Activated T-cell treated with anti-CD3 and anti-CD28 coated beads, Interleukin-2, amount 50 U/mL, for 4 hours (primary cell): Measurements from ENCODE around the gene ZNF688. TPM values are rescaled to one million over a fixed set of nuclear protein-coding genes. Genes with fewer than 3 reads are reported as not detected.

Experiments used
- ATAC-seq, 2 donors: fragments of 200-7000 bp; cut with Tn5 transposase; one replicate each; pipeline ENCODE4 v1.10.0; 2021
- DNase-seq: peaks from one replicate; pipeline ENCODE4 v3.0.0-alpha.2; 2020
- H3K27me3 Mint-ChIP-seq: one replicate; pipeline ENCODE4 v1.8.0; 2021; ENCODE audit warnings: low read depth, mixed read lengths
- H3K36me3 Mint-ChIP-seq: one replicate; pipeline ENCODE4 v1.8.0; 2022; ENCODE audit warnings: mixed read lengths; ENCODE audit not compliant: insufficient read depth
- H3K4me1 Mint-ChIP-seq: one replicate; pipeline ENCODE4 v1.8.0; 2021; ENCODE audit warnings: low read depth, mixed read lengths
- H3K4me3 Mint-ChIP-seq: one replicate; pipeline ENCODE4 v1.8.0; 2021; ENCODE audit warnings: mild to moderate bottlenecking, moderate library complexity, mixed read lengths
- H3K9me3 Mint-ChIP-seq: one replicate; pipeline ENCODE4 v1.8.0; 2021; ENCODE audit warnings: mixed read lengths
- total RNA-seq, 3 donors: library from RNA; stranded (reverse); gene quantifications; one replicate each; pipeline ENCODE4 v1.2.1, GENCODE V29; 2021

ZNF688 gene
- total RNA-seq, 3 donors from 2014 or later = 5.6 to 8.1 (median 7.4) TPM

DNA sequence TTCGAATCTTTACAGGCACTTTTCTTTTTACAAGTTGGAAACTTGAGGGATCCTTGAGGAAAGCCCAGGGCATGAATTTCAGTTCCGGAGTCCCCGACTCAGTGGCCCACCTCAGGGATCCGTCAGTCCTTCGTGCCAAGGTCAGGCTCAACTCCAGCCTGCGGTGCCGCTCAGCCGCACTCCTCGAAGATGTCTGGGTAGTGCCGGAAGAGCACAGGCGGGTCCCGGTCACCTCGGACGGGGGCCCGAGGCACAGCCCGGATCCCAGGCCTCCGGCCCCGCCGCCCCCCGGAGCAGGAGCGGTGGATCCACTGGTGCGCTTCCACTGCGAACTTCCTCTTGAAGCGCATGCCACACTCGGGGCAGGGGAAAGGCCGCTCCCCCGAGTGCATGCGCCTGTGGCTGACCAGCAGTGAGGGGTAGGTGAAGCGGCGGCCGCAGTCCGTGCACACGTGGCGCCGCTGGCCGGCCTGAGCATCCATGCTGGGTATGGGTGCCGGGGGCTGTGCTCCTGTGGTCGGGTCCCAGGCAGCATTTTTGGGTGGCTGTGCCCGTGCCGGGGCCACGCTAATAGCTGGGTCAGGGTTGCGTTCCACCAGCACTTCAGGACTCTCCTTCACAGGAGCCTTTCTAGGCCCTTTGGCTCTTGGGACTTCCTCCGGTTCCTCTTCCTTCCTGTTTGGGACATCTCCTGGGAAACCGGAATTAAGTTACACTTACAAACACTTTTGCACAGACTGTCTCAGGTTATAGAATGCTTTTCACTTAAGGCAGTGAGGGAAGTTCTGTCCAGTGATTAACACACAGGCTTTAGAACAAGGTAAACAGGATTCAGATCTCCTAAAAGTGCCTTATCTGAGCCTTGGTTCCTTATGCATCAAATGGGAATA lies 1.5 kb downstream of the ZNF688 start:
- Mint-ChIP-seq H3K36me3 (no peaks in the 10 kb centered on the region), H3K4me3 (peak overlapping the region; percentile 29), H3K4me1 (peaks cover 43% of the 10 kb centered on the region), H3K9me3 (no peaks in the 10 kb centered on the region), H3K27me3 (no peaks in the 10 kb centered on the region)
- ATAC-seq = no peak
- DNase-seq = no peak

DNA sequence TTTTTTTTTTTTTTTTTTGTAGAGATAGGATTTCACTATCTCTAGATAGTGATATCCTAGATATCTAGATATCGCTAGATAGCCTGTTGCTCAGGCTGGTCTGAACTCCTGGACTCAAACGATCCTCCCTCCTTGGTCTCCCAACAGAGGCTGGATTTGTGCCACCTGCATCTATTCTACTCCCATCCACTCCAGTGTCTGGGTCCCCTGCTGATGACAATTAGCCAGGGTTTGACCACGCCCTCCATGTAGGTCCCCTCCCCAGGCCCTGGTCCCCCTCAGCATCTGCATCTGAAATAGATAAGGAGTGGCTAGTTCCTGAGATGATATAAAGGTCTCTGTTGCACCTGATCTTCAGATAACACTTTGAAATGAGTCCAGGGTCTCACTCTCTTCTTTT lies 2.2 kb downstream of the ZNF688 start:
- ATAC-seq (no peak), DNase-seq (no peak)
- no peak overlapping the region for H3K4me3 Mint-ChIP-seq
- no peaks in the 10 kb centered on the region for H3K36me3 Mint-ChIP-seq
- H3K4me1 Mint-ChIP-seq = peaks cover 43% of the 10 kb centered on the region
- H3K9me3 Mint-ChIP-seq = no peaks in the 10 kb centered on the region
- H3K27me3 Mint-ChIP-seq = no peaks in the 10 kb centered on the region

DNA sequence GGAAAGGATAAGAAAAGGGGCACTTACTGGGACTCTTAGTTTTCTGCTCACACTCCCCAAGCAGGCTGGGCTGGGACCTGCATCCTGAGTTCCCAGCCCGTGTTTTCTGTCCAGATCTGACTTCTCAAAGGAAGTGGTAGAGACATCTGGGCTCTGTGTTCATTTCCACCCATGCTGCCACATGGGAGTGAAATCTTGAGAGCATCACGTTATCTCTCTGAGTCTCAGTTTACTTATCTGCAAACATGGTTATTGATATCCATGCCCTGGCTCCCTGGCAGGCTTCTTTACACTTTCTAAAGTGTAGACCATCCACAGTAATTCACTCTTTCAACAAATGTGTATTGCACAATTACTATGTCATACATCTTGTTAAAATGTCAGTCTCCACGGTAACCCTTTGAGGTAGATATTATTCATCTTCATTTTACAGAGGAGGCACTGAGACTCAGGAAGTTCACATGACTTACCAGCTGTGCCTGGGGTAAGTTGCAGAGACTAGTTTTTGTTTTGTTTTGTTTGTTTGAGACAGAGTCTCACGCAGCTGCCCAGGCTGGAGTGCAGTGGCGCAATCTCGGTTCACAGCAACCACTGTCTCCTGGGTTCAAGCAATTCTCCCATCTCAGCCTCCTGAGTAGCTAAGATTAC lies 3.4 kb downstream of the ZNF688 start:
- DNase-seq = peak; percentile 32
- H3K4me3 Mint-ChIP-seq = peak overlapping the region; percentile 70
- peaks cover 39% of the 10 kb centered on the region for H3K4me1 Mint-ChIP-seq
- no peaks in the 10 kb centered on the region for H3K36me3 Mint-ChIP-seq
- no peaks in the 10 kb centered on the region for H3K9me3 Mint-ChIP-seq
- ATAC-seq = peak; percentile 36 to 47
- no peaks in the 10 kb centered on the region for H3K27me3 Mint-ChIP-seq

DNA sequence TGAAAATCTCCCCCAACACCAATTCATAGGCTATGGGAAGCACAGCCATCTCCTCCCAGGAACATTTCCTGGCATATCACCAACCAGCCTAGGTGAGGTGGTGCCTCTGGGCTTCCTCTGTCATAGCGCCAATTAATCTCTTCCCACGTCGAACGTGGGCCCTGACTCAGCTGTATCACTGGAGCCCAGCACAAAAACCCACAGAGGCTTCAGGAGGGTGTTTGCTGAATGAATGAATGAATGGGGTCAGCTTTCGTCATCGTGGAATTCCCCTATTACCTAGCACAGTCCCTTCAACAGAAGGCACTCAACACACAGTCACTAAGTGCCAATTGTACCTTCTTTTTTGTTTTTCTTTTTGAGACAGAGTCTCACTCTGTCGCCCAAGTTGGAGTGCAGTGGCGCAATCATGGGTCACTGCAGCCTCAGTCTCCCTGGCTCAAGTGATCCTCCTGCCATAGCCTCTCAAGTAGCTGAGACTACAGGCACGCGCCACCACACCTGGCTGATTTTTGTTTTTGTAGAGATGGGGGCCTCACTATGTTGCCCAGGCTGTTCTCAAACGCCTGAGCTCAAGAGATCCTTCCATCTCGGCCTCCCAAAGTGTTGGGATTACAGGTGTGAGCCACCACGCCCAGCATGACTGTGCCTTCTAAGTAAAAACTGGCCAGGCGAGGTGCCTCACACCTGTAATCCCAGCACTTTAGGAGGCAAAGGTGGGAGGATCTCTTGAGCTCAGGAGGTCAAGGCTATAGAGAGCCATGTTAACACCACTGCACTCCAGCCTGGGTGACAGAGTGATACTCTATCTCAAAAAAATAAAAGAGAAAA lies 4.1 kb downstream of the ZNF688 start:
- H3K4me3 Mint-ChIP-seq = peak overlapping the region; percentile 70
- peak; percentile 62 for DNase-seq
- H3K36me3 Mint-ChIP-seq = no peaks in the 10 kb centered on the region
- no peaks in the 10 kb centered on the region for H3K9me3 Mint-ChIP-seq
- H3K27me3 Mint-ChIP-seq = no peaks in the 10 kb centered on the region
- H3K4me1 Mint-ChIP-seq = peaks cover 39% of the 10 kb centered on the region
- ATAC-seq = peak; percentile 44 to 47

DNA sequence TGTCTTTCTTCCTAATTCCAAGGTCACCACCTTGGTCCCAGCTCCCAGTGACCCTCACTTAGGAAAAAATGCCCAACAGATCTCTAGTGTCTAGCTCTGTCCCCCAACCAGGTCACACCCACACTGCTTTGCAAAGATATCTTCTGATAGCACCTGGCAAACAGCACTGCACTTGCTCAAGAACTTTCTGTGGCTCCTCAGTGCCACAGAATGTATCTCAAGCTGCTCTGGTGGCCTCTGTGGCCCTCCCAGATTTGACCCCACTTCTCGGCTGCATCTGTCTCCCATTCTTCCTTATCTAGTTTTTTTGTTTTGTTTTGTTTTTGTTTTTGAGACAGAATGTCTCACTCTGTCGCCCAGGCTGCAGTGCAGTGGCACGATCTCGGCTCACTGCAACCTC lies 5.0 kb downstream of the ZNF688 start:
- no peak for DNase-seq
- Mint-ChIP-seq H3K27me3 (no peaks in the 10 kb centered on the region), H3K9me3 (no peaks in the 10 kb centered on the region), H3K36me3 (no peaks in the 10 kb centered on the region), H3K4me3 (no peak overlapping the region), H3K4me1 (peaks cover 36% of the 10 kb centered on the region)
- ATAC-seq = no peak

DNA sequence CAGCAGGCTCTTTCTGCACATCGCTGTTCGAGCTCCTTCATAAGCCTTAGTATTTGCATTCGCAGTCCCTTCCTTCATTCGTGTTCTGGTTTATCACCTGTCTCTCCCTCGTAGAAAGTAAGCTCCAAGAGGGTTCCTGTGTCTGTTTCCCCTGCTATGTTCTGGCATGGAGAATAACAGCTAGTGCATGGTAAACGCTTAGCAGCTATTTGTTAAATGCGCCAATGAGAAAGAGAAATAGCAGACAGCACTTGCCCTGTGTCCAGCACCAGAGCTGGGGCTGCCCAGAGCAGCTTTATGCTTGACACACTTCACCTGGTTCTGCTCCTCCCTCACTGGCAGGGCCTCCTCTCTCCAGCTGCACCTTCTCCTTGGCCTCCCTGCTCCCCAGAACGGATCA lies 5.5 kb downstream of the ZNF688 start:
- H3K36me3 Mint-ChIP-seq = no peaks in the 10 kb centered on the region
- no peak for DNase-seq

DNA sequence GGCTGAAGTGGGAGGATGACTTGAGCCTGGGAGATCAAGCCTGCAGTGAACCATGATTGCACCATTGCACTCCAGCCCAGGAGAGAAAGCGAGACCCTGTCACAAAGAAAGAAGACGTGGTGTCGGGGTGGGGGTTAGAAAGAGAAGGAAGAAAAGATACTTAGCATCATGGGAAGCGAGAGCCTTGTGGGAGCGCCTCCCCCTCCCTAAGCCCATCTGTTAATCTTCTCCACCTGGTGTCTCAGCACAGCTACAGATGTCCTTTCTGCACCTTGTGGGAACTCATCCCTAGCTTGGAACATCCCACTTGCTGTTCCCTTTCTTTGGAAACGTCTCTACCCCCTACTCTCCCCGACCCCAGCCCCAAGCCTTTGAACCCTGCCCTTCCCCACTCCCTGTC lies 6.0 kb downstream of the ZNF688 start:
- no peak for DNase-seq
- Mint-ChIP-seq H3K36me3 (no peaks in the 10 kb centered on the region), H3K9me3 (no peaks in the 10 kb centered on the region), H3K4me3 (no peak overlapping the region), H3K27me3 (no peaks in the 10 kb centered on the region), H3K4me1 (peaks cover 37% of the 10 kb centered on the region)
- no peak for ATAC-seq

More for the DNA sequence above, 5.5 kb downstream of the ZNF688 start:
- no peaks in the 10 kb centered on the region for H3K9me3 Mint-ChIP-seq
- peaks cover 38% of the 10 kb centered on the region for H3K4me1 Mint-ChIP-seq
- no peak for ATAC-seq
- H3K4me3 Mint-ChIP-seq = no peak overlapping the region
- H3K27me3 Mint-ChIP-seq = no peaks in the 10 kb centered on the region

DNA sequence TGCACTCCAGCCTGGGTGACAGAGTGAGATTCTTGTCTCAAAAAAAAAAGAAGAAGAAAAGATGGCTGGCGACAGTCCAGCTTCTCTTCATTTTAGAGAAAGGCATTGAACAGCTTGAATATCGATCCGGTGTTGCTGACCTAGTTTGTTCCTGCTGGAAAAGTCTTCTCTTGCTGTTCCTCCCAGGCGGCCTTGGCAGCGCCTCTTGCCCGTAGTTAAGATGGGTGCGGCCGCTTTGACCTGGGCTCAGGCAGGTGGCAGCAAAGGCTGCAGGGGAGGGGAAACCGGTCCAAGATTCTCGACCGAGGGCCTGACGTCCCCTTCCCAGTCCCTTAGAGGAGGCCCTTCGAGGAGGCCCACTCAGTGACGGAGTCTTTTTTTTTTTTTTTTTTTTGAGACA lies 9.5 kb downstream of the ZNF688 start:
- DNase-seq = no peak
- Mint-ChIP-seq H3K27me3 (no peaks in the 10 kb centered on the region), H3K9me3 (no peaks in the 10 kb centered on the region), H3K4me1 (peaks cover 33% of the 10 kb centered on the region), H3K4me3 (peak overlapping the region; percentile 82), H3K36me3 (no peaks in the 10 kb centered on the region)
- ATAC-seq = no peak

DNA sequence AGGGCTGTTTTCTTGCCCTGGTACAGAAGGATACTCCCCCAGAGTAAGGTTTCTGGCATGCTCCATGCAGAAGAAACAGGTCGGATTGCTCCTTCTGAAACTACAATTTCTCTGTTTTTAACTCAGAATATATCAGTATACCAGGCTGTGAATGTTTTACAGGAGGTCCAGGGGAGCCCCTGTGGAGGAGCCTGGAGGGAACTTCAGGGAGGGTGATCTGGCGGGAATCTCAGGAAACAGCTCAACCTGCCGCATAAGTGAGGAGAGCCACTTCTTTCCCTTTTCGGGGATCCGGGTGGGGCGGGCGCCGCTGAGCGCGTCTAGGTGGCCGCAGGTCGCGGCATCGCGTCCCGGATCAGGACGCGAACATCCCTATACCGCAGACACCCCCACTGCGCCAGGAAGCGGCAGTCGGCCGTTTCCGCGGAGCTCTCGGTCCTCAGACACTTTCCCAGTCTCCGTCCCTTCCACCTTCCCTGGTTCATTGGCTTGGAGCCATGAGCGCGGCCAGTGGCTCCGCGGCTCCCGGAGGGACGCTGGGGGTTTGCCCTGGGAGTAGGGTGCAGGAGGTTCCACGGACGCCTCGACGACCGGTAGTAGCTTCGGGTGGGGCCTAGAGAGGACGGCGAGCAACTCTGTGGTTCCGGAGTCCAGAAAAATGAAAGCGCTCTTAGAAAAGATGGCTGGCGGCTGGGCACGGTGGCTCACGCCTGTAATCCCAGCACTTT lies 10.3 kb downstream of the ZNF688 start:
- no peak for DNase-seq
- Mint-ChIP-seq H3K36me3 (peaks cover 1% of the 10 kb centered on the region), H3K4me1 (peaks cover 30% of the 10 kb centered on the region), H3K9me3 (no peaks in the 10 kb centered on the region), H3K27me3 (no peaks in the 10 kb centered on the region), H3K4me3 (peak overlapping the region; percentile 82)
- ATAC-seq = no peak

DNA sequence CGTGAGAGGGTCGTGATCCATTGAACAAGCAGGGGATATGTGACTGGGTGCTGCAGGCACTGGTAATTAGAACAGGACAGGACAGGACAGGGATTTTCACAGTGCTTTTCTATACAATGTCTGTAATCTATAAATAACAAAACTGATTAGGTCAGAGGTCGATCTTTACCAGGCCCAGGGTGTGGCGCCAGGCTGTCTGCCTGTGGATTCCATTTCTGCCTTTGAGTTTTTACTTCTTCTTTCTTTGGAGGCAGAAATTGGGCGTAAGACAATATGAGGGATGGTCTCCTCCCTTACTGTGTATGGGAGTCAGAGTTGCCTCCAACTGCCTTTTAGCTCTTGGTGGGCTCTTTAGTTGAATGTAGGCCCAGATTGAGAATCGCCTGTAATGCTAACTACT lies 11.8 kb downstream of the ZNF688 start:
- ATAC-seq (no peak), DNase-seq (no peak)
- Mint-ChIP-seq H3K9me3 (no peaks in the 10 kb centered on the region), H3K27me3 (no peaks in the 10 kb centered on the region), H3K36me3 (peaks cover 5% of the 10 kb centered on the region), H3K4me3 (no peak overlapping the region), H3K4me1 (peaks cover 30% of the 10 kb centered on the region)

DNA sequence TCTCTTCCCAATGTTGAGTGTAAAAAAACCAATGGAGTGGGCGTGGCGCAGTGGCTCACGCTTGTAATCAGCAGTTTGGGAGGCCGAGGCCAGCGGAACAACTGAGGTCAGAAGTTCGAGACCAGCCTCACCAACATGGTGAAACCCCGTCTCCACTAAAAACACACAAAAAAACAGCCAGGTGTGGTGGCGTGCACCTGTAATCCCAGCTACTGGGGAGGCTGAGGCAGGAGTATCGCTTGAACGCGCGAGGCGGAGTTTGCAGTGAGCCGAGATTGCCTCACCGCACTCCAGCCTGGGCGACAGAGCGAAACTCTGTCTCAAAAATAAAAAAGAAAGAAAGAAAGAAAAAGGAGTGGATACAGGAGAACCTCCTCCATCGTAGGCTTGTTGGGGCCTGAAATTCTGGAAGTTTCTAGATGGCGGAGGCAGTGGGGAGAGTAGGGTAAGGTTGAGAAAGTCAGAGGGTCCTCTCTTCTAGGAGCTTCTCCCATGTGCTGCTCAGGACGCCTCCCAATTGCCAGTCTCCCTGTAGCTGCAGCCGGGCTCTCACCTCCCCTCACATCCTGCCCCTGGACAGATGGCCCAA lies 12.6 kb downstream of the ZNF688 start:
- DNase-seq = no peak
- no peak for ATAC-seq
- peaks cover 11% of the 10 kb centered on the region for H3K36me3 Mint-ChIP-seq
- peak overlapping the region; percentile 89 for H3K4me3 Mint-ChIP-seq
- no peaks in the 10 kb centered on the region for H3K27me3 Mint-ChIP-seq
- H3K9me3 Mint-ChIP-seq = no peaks in the 10 kb centered on the region
- H3K4me1 Mint-ChIP-seq = peaks cover 37% of the 10 kb centered on the region

DNA sequence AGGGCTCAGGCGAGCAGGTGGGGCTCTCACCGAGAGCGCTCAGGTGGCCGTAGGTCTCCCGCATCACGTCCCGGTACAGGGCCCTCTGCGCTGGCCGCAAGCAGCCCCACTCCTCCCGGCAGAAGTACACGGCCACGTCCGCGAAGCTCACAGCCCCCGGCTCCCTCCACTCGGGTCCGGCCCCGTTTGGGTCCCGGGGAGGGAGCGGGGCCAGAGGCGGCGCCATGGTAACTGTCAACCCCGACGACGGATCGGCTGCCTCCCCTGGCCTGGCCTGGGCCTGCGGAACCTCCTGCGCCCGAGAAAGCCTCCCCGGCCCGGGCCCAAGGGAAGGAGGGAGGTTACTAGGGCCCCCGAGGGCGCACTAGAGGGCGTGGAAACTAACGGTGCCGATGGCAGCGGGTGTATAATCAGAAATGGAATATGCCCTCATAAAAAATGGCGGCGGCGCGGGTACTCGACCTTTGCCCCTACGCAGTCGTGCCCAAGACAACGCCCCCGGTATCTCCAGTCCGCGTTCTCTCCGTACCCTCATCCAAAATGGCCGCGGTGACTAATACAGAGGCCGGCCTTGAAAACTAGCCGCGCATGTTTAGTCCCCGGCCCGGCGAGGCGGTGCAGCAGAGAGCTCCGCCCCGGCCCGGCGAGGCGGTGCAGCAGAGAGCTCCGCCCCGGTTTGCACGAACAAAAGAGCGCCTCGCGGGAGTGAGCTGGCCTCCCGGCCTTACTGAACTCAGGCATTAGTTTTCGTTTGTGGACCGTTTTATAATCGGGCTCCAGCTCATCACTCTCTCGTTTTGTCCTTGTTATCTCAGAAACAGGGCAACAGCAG lies 13.3 kb downstream of the ZNF688 start, which contains the start of gene ZNF764:
Gene ZNF764 (minus strand): TSS at position 418 of the 832 bp plus-strand sequence. CDS start 192 bp downstream, at position 226.
- H3K4me1 Mint-ChIP-seq = peaks cover 44% of the 10 kb centered on the region
- ATAC-seq = peak; percentile 94 to 96

DNA sequence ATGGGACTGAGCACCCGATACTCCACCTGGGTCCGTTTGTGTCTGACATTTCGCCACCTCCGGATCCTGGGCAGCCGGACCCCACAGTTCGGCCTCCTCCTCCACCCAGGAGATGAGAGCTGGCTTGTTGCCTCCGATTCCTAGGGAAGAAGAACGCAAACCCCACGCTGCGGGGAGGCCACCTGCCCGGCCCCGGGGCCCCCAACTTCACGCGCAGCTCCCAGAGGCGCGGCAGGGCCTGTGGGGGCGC lies 13.9 kb downstream of the ZNF688 start:
- Mint-ChIP-seq H3K27me3 (no peaks in the 10 kb centered on the region), H3K4me1 (peaks cover 49% of the 10 kb centered on the region), H3K9me3 (no peaks in the 10 kb centered on the region), H3K4me3 (peak overlapping the region; percentile 89), H3K36me3 (peaks cover 15% of the 10 kb centered on the region)
- DNase-seq (no peak), ATAC-seq (peak in 1 of 2 donors; percentile 0)

More for the DNA sequence above, 13.3 kb downstream of the ZNF688 start, which contains the start of gene ZNF764:
- Mint-ChIP-seq H3K4me3 (peak within 1 kb of the TSS; percentile 89), H3K36me3 (peaks cover 15% of the 10 kb centered on the region), H3K9me3 (no peaks in the 10 kb centered on the region), H3K27me3 (no peaks in the 10 kb centered on the region)
- peak; percentile 96 for DNase-seq
